HG02678 (cell line): ENCODE data around the gene ACTR3C.
"Not testable (repeated sequence)": the region's sequence is repeated elsewhere in the genome, so short reads cannot be mapped to it uniquely, and the experiment has no call there.

Source experiments
- ATAC-seq: cut with Tn5 transposase; IDR thresholded peaks from one replicate; pipeline ENCODE4 v1.9.1; 2021; ENCODE audit warnings: mild to moderate bottlenecking, moderate library complexity; ENCODE audit not compliant: unreplicated experiment

Gene ACTR3C

GRCh38 chr7:150287815-150288214 lies 35.5 kb downstream of the ACTR3C start:
- ATAC-seq, result not testable (repeated sequence)

- peak; percentile 44 for ATAC-seq
Measured at GRCh38 chr7:150285849-150286754, 37.2 kb downstream of the ACTR3C start.

GRCh38 chr7:150283608-150284007 lies 39.7 kb downstream of the ACTR3C start:
- not testable (repeated sequence) for ATAC-seq

- not testable (repeated sequence) for ATAC-seq
Measured at GRCh38 chr7:150283111-150283510, 40.2 kb downstream of the ACTR3C start.

- ATAC-seq, result not testable (repeated sequence)
Measured at GRCh38 chr7:150281681-150282403, 41.5 kb downstream of the ACTR3C start.

- not testable (repeated sequence) for ATAC-seq
Measured at GRCh38 chr7:150278383-150278782, 45.0 kb downstream of the ACTR3C start.

GRCh38 chr7:150276132-150276695 lies 47.1 kb downstream of the ACTR3C start:
- ATAC-seq, result not testable (repeated sequence)

- not testable (repeated sequence) for ATAC-seq
Measured at GRCh38 chr7:150271898-150272297, 51.4 kb downstream of the ACTR3C start.

GRCh38 chr7:150270101-150270824 lies 53.1 kb downstream of the ACTR3C start:
- not testable (repeated sequence) for ATAC-seq

- not testable (repeated sequence) for ATAC-seq
Measured at GRCh38 chr7:150268798-150269197, 54.5 kb downstream of the ACTR3C start.

- ATAC-seq, result not testable (repeated sequence)
Measured at GRCh38 chr7:150268287-150268686, 55.1 kb downstream of the ACTR3C start.

GRCh38 chr7:150266953-150267665 lies 56.2 kb downstream of the ACTR3C start:
- not testable (repeated sequence) for ATAC-seq

- ATAC-seq, result not testable (repeated sequence)
Measured at GRCh38 chr7:150262656-150263055, 60.7 kb downstream of the ACTR3C start.

GRCh38 chr7:150247745-150248144 lies 75.6 kb downstream of the ACTR3C start:
- not testable (repeated sequence) for ATAC-seq

- ATAC-seq, result not testable (repeated sequence)
Measured at GRCh38 chr7:150245208-150245607, 78.1 kb downstream of the ACTR3C start.

GRCh38 chr7:150242935-150243334 lies 80.4 kb downstream of the ACTR3C start:
- ATAC-seq, result not testable (repeated sequence)

GRCh38 chr7:150225444-150225843 lies 97.9 kb downstream of the ACTR3C start:
- not testable (repeated sequence) for ATAC-seq

GRCh38 chr7:150222083-150222972 lies 101.0 kb downstream of the ACTR3C start:
- ATAC-seq, result not testable (repeated sequence)

- ATAC-seq, result not testable (repeated sequence)
Measured at GRCh38 chr7:150220673-150221181, 102.6 kb downstream of the ACTR3C start.
